Motor neuron (in vitro differentiated cells): ENCODE measurements around the gene CLIC4. TPM values are rescaled to one million over a fixed set of nuclear protein-coding genes. Genes with fewer than 3 reads are reported as not detected.

Experiments used
- ATAC-seq, 8 experiments: fragments of 200-7000 bp; cut with Tn5 transposase; replicated peaks in 6 of 8; 2 replicates each; pipeline ENCODE4 v1.8.0; 2021; ENCODE audit warnings: mild to moderate bottlenecking in 8 of 8, moderate library complexity in 8 of 8
- H3K27ac ChIP-seq, 2 donors: fragments of 250-450 bp; sonication (Bioruptor Pico); 2 replicates each; pipeline ENCODE4 v1.9.0; 2021; ENCODE audit warnings: antibody characterized with exemption in 2 of 2, mild to moderate bottlenecking in 2 of 2, moderate library complexity in 1 of 2
- H3K4me1 ChIP-seq, 2 donors: fragments of 250-450 bp; sonication (Bioruptor Pico); replicated peaks in 1 of 2; 2 replicates each; pipeline ENCODE4 v1.6.1; 2021; ENCODE audit warnings: antibody characterized with exemption in 2 of 2, mild to moderate bottlenecking in 2 of 2, moderate library complexity in 1 of 2
- H3K4me3 ChIP-seq, 5 donors: fragments of 250-450 bp; sonication (Bioruptor Pico); 2 replicates each; pipeline ENCODE4 v1.9.0; 2021; ENCODE audit warnings: antibody characterized with exemption in 5 of 5, mild to moderate bottlenecking in 5 of 5, moderate library complexity in 4 of 5
- WGBS, 10 experiments: fragments of 450-650 bp; shearing (Covaris generic); methylation state at CpG; one replicate each; pipeline ENCODE4 v1.0.0; 2022; 5-methylcytosine and 5-hydroxymethylcytosine counted together
- in situ Hi-C, 9 experiments: fragments of 400-800 bp; cut with MboI; loops; one replicate each; pipeline ENCODE4 v1.15.0; 2021; ENCODE audit warnings: low sequenced_read_pairs in 9 of 9, low pct_unique_long_range_greater_than_20kb in 2 of 9; ENCODE audit not compliant: unreplicated experiment in 9 of 9
- total RNA-seq, 8 experiments: library from RNA; unstranded; fragments of 300-600 nt; gene quantifications; 2 replicates each; pipeline versions ENCODE4 v1.2.3 to v1.2.4, GENCODE V29; 2022

Gene CLIC4
- total RNA-seq, 8 experiments from 2014 or later, result 77.0 to 188 (median 106) TPM

GRCh38 chr1:24866211-24867083, 121.2 kb downstream of the CLIC4 start:
- H3K27ac ChIP-seq, result no peak overlapping the region
- 31 to 86% (median 70%) methylated on average over 6 to 16 of the region's 17 CpGs; no CpG with 5 or more reads in 1 of the 10 experiments for WGBS, 10 experiments
- no peak overlapping the region for H3K4me3 ChIP-seq
- H3K4me1 ChIP-seq, result no peaks in the 10 kb centered on the region
- in situ Hi-C loops, result no loop called here
- ATAC-seq, result peak in 2 of 8 experiments; percentile 69 to 76

GRCh38 chr1:24867084-24867870, 122.0 kb downstream of the CLIC4 start:
- ATAC-seq, result peak in 3 of 8 experiments; percentile 39 to 70 (median 56)
- in situ Hi-C loops, result no loop called here
- H3K27ac ChIP-seq, result no peak overlapping the region

GRCh38 chr1:24868016-24868875, 123.0 kb downstream of the CLIC4 start:
- WGBS, 10 experiments, result 44 to 100% (median 78%) methylated on average over 1 to 20 of the region's 22 CpGs; no CpG with 5 or more reads in 3 of the 10 experiments
- Histone ChIP-seq H3K27ac (no peak overlapping the region), H3K4me1 (no peaks in the 10 kb centered on the region), H3K4me3 (no peak overlapping the region)
- in situ Hi-C loops, result no loop called here
- peak in 1 of 8 experiments; percentile 14 for ATAC-seq

More at GRCh38 chr1:24867084-24867870, 122.0 kb downstream of the CLIC4 start:
- WGBS, 10 experiments, result 48 to 100% (median 84%) methylated on average over 1 to 18 of the region's 18 CpGs; no CpG with 5 or more reads in 4 of the 10 experiments
- no peaks in the 10 kb centered on the region for H3K4me1 ChIP-seq
- H3K4me3 ChIP-seq, result no peak overlapping the region

GRCh38 chr1:24870551-24871195, 125.4 kb downstream of the CLIC4 start:
- in situ Hi-C loops, result no loop called here
- WGBS, 10 experiments, result 0 to 75% (median 63%) methylated on average over 1 to 15 of the region's 20 CpGs; no CpG with 5 or more reads in 2 of the 10 experiments

GRCh38 chr1:24871306-24871901, 126.2 kb downstream of the CLIC4 start:
- 80 to 100% (median 93%) methylated on average over 1 to 10 of the region's 11 CpGs; no CpG with 5 or more reads in 3 of the 10 experiments for WGBS, 10 experiments
- in situ Hi-C loops, result no loop called here
- Histone ChIP-seq H3K4me1 (peaks cover 0 to 2% of the 10 kb centered on the region in 2 donors), H3K4me3 (no peak overlapping the region), H3K27ac (no peak overlapping the region)
- ATAC-seq, result no peak

More at GRCh38 chr1:24870551-24871195, 125.4 kb downstream of the CLIC4 start:
- Histone ChIP-seq H3K4me3 (no peak overlapping the region), H3K27ac (no peak overlapping the region), H3K4me1 (no peaks in the 10 kb centered on the region)
- no peak for ATAC-seq

GRCh38 chr1:24872061-24872850, 127.0 kb downstream of the CLIC4 start:
- in situ Hi-C loops, result no loop called here
- no peak overlapping the region for H3K27ac ChIP-seq
- no peak for ATAC-seq
- H3K4me3 ChIP-seq, result no peak overlapping the region
- 74 to 100% (median 82%) methylated on average over 1 to 14 of the region's 19 CpGs; no CpG with 5 or more reads in 2 of the 10 experiments for WGBS, 10 experiments
- peaks cover 0 to 5% of the 10 kb centered on the region in 2 donors for H3K4me1 ChIP-seq

GRCh38 chr1:24873148-24873547, 127.9 kb downstream of the CLIC4 start:
- Histone ChIP-seq H3K4me1 (peaks cover 0 to 5% of the 10 kb centered on the region in 2 donors), H3K4me3 (no peak overlapping the region), H3K27ac (no peak overlapping the region)
- ATAC-seq, result no peak
- 40 to 83% (median 53%) methylated on average over 1 of the region's 1 CpG; no CpG with 5 or more reads in 4 of the 10 experiments for WGBS, 10 experiments
- in situ Hi-C loops, result no loop called here

GRCh38 chr1:24874056-24874455, 128.8 kb downstream of the CLIC4 start:
- peak in 2 of 8 experiments; percentile 35 to 64 for ATAC-seq
- Histone ChIP-seq H3K27ac (no peak overlapping the region), H3K4me1 (peaks cover 0 to 5% of the 10 kb centered on the region in 2 donors), H3K4me3 (no peak overlapping the region)
- WGBS, 10 experiments, result 28 to 100% (median 82%) methylated on average over 2 to 7 of the region's 7 CpGs; no CpG with 5 or more reads in 2 of the 10 experiments
- in situ Hi-C loops, result no loop called here

- peaks cover 0 to 5% of the 10 kb centered on the region in 2 donors for H3K4me1 ChIP-seq
- in situ Hi-C loops, result no loop called here
- H3K27ac ChIP-seq, result no peak overlapping the region
- H3K4me3 ChIP-seq, result no peak overlapping the region
- ATAC-seq, result peak in 3 of 8 experiments; percentile 35 to 70 (median 69)
- WGBS, 10 experiments, result 40 to 100% (median 77%) methylated on average over 2 to 14 of the region's 16 CpGs; no CpG with 5 or more reads in 2 of the 10 experiments
These were observed 129.5 kb downstream of the CLIC4 start for GRCh38 chr1:24874611-24875234.

GRCh38 chr1:24875257-24875656, 130.0 kb downstream of the CLIC4 start:
- in situ Hi-C loops, result no loop called here
- peak in 4 of 8 experiments; percentile 16 to 42 (median 20) for ATAC-seq
- 33 to 100% (median 77%) methylated on average over 1 to 5 of the region's 8 CpGs; no CpG with 5 or more reads in 2 of the 10 experiments for WGBS, 10 experiments
- no peak overlapping the region for H3K4me3 ChIP-seq
- H3K27ac ChIP-seq, result no peak overlapping the region
- peaks cover 0 to 5% of the 10 kb centered on the region in 2 donors for H3K4me1 ChIP-seq
